Measurements from ENCODE around the gene MDP1.

Gene MDP1

DNA sequence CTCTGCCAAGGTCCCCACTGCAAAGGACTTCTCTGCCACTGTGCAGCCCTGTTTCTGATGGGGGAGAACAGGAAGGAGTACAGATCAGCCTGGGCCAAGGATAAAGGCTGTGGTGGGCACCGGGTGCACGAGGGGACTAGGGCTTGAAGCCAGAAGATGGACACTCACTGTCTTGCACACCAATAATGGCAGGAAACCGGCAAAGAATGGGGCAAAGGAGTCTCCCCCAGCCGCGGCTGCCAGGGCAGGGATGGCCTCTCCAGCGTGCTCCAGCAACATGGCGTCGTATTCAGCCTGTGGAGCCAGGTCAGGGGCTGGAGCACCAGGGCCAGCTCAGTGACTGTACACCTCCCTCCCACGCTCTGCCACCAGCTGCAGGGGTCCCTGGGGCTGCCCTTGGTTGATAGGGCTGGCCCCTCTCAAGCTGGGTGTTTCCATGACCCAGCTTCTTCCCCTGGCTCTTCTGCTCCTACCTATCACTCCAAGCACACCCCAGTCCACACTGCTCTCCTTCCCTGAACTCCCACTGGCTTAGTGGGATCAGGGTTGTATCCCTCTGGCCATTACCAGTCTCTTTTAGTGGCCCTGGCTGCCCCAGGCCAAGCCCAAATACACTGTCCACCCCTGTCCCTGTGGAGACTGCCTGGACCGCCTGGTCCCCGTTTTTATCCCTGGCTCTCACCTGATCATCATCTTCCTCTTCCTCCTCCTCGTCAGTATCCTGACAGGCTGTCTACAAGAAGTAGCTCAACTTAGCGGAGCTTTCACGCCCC lies 33.6 kb downstream of the MDP1 start:
- DNase-seq (ENCODE audit: extremely low read depth in 1 of 2, low read depth in 1 of 2): no peak

DNA sequence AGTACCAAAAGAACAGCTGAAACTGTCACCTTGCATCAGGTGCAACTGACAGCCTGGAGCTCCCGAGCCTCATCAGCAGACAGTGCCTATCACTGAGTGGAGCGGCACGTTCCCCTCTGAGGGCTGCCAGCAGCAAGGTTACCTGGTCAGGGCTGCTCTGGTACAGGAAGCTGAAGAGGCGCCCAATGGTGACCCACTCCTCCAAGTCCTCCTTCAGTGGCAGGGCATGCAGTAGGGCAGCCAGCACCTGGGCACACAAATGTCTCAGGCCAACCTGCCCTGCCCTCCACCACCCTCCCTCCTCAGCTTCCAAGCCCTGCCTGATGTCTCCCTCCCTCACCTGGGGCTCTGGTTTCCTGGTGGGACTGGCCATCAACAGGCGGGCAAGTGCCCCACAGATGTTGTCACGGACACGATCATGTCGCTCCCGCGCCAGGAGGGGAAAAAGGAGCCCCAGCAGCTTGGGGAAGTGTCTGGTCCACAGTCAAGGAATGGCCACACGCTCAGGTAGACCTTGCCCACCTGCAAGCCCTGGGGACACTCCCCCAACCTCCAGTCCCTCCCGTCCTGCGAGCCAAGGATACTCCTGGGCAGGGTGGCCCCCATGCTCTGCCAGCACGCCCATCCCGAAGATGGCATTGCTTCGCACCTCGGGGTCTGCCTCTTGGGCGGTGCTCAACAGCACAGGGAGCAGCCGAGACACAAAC lies 34.3 kb downstream of the MDP1 start:
- no peak for DNase-seq (ENCODE audit: extremely low read depth in 1 of 2, low read depth in 1 of 2)

DNA sequence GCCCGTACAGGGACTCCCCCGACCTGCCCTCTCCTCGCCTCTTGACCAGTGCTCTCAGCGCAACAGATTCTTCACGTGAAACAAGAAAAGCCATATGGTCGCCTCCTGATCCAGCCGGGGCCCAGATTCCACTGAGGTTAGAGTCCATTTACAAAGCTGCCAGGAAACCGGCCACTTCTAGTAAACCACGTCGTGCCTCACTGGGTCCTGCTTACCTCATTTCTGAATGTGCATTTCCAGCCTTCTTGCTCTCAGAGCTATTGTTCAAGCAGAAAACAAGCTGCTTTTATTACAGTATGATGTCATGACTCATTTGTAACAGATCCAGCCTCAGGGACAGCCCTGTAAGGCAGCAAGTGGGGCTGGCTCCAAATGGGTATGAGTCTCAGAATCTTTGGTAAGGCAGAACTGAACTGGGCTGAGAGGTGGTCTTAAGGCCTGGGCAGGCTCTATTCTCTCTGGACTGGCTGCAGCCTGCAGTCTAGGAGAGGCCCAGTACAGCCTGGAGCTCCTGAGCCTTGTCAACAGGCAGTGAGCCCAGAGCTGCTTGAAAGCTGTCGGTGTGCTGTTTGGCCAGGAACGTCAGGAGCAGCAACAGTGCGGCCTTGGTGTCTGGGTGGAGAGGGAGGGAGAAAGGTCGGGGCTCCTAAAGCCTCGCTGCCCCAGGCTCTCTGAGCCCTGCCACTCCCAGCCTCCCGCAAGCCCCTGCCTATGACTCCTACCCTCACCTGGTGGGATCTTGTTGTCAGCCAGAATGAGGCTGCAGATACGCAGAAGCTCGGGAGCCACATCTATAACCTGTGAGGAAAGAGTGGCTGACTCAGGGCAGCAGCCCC lies 35.7 kb downstream of the MDP1 start:
- no peak for DNase-seq (ENCODE audit: extremely low read depth in 1 of 2, low read depth in 1 of 2)

DNA sequence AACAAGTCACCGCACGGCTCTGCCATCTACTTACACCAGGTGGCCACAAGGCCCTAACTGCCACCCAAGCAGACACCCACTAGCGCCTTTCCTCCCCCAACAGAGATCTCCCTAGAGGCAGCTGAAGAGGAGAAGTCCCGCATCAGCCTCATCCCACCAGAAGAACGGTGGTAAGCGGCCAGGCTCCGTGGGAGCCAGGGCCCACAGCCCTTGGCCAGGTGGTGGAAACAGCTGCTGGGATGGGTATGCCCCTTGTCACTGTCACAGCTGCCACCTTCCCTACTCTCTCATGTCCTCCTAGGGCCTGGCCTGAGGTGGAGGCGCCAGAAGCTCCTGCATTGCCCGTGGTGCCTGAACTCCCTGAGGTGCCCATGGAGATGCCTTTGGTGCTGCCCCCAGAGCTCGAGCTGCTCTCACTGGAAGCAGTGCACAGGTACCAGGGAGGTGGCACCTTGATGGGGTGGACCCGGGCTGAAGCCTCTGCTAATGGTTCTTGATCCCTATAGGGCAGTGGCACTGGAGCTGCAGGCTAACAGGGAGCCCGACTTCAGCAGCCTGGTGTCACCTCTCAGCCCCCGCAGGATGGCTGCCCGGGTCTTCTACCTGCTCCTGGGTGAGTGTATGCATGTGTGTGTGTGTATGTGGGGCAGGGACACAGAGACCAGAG lies 36.4 kb downstream of the MDP1 start:
- DNase-seq (ENCODE audit: extremely low read depth in 1 of 2, low read depth in 1 of 2): no peak

DNA sequence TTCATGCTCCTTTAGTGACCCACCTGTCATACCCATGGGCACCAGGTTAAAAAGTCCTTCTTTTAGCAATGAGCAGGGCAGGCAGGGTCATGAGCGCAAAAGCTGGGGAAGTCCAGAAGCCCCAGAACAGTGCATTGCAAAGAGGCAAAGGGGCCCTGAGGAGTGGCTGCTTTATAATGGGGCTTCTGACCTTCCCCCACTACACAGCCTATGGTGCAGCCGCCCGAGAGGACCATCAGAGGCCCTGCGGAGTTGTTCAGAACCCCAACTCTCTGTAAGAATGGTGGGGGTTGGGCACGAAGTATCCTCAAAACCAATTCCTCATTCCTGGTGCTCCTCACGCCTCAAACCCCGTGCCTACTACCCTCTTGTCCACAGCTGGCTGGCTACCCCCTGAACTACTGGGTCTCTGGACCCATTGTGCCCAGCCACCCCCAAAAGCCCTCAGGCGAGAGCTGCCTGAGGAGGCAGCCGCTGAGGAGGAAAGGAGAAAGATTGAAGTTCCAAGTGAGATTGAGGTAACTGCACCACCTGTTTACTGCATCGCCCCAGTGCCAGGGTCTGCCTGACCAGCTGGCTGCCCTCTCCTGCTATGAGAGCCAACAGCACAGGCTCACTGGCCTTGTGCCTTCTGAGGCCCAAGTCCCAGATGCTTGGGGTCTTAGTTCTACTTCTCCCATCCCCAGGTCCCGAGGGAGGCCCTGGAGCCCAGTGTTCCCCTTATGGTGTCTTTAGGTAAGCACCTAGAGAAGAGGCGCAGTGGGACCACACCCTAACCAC lies 37.3 kb downstream of the MDP1 start:
- no peak for DNase-seq (ENCODE audit: extremely low read depth in 1 of 2, low read depth in 1 of 2)

DNA sequence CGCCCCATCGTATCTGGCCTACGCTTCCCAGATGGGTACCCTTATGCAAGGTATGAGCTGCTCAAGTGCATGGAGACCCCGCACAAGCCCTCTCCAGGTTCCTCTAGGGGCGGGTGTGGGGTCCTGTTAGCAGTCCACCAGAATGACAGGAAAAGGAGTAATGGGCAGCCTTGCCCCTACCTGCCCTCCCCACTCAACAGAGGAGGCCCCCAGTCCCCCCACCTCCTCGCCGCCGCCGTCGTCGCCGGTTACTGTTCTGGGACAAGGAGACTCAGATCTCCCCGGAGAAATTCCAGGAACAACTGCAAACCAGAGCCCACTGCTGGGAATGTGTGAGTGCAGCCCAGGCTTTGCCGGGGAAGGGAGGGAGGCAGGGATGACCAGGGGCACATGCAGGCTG lies 38.0 kb downstream of the MDP1 start:
- DNase-seq (ENCODE audit: extremely low read depth in 1 of 2, low read depth in 1 of 2): no peak

DNA sequence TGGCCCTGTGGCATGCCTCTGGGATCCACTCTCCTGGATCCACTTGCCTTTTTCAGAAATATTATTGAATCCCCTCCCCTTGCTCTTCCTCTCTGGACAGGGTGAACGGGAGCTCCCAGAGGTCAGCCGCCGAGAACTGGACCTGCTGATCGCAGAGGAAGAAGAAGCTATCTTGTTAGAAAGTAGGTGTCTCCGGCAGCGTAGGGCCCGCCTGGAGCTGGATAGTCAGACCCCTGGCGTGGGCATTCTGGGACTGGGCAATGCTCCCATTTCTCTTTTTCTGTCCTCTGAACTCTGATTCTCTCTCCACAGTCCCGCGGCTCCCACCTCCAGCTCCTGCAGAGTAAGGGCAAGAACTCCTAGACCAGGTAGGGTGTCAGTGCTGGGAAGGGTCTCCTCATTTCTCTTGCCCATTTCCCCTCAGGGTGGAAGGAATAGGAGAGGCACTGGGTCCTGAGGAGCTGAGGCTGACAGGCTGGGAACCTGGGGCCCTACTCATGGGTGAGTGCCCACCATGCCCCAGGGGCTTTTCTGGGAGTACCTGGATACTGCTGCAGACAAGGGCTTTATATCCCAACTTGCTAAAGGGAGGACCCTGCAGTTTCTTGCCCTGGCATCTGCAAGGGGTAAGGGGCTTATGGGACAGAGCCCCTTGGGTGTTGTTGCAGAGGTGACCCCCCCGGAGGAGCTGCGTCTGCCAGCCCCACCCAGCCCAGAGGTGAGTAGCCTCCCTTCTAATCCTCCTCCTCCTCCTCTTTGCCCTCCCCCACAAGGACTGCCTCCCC lies 38.6 kb downstream of the MDP1 start:
- DNase-seq (ENCODE audit: extremely low read depth in 1 of 2, low read depth in 1 of 2): no peak

DNA sequence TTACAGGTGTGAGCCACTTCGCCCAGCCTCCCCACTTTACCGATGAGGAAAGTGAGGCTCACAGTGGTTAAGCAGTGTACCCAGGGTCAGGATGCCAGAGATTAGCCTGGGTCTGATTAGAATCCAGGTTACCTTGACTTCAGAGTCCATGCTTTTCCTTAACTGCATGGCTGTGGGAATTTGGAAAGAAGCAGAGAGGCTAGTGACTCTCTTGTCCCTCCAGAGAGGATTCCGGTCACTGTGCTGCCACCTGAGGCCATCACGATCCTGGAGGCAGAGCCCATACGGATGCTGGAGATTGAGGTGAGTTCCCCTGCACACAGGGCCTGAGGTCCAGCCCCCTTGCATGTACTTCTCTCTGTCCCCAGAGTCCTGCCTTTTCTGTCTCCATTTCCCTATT lies 39.3 kb downstream of the MDP1 start:
- DNase-seq (ENCODE audit: extremely low read depth in 1 of 2, low read depth in 1 of 2): no peak

DNA sequence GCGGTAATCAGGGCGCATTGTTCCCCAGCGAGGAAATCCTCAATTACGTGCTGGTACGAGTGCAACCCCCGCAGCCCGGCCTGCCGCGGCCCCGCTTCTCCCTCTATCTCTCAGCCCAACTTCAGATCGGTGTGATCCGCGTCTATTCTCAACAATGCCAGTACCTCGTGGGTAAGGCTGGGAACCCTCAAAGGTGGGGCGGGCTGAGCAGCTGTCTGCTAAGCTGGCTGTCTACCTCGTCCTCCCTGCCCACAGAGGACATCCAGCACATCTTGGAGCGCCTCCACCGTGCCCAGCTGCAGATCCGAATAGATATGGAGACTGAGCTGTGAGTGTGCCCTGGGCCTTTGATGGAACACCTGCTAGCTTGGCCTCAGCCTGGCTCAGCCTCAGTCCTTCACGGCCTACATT lies 43.0 kb downstream of the MDP1 start:
- no peak for DNase-seq (ENCODE audit: extremely low read depth in 1 of 2, low read depth in 1 of 2)

DNA sequence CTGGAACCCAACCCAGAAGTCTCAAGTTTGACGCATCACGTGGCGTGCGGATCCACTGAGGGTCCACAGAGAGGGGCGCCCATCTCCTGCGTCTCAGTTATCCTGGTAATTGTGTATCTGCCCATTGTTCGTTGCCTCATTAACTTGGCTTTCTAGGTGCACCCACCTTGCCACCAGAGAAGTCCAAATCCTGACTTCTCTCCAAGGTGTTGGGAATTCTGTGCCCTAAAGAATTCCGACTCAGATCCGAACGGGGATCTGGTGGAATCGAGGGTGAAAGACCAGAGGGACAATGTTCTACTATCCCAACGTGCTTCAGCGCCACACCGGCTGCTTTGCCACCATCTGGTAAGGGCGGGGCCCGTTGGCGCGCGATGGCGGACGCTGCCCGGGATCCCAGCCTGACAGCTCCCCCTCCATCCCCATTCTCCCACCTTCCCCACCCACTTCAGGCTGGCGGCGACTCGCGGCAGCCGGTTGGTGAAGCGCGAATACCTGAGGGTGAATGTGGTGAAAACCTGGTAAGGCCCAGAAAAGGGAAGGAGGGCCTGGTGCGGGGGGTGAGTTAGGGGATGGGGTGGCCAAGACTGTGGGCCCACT lies 43.5 kb downstream of the MDP1 start:
- DNase-seq (ENCODE audit: extremely low read depth in 1 of 2, low read depth in 1 of 2): no peak

DNA sequence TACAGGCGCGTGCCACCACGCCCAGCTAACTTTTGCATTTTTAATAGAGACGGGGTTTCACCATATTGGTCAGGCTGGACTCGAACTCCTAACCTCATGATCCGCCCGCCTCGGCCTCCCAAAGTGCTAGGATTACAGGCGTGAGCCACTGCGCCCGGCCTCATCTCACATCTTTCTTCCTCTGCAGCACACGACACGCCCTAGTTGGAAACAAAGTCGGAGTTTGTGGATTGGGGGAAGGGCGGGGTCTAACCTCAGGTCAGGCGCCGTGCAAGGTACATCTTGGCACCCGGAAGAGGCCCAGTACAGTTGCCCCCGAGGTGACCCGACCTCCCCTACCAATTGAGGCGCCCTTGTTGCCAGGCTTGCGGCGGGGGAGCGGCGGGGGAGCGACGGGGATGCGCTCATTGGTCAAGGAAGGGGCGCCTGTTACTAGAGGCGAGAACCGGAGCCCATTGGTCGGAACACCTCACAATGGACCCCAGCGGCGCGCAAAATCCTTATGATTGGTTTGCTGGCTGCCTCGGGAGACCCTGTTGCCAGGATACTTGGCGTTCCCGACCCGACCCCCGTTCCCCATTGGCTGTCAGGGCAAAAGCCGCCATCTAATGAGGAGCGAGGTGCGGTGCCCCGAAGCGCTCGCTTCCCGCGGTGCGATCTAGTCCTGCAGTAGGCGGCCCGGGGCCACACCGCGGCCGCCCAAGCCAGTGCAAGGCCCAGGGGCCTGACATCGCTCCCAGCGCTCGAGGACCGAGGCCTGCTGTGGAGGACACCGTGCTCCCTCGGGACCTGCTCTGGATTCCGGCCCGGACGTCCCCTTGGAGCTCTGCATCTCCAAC lies 44.2 kb downstream of the MDP1 start, which contains the start of gene REC8:
Gene REC8, plus strand, starts transcription at position 659 of the 839 bp plus-strand sequence. CDS start 473 bp downstream, outside the sequence.
- peak; percentile 46 to 79 for DNase-seq (ENCODE audit: extremely low read depth in 1 of 2, low read depth in 1 of 2)

DNA sequence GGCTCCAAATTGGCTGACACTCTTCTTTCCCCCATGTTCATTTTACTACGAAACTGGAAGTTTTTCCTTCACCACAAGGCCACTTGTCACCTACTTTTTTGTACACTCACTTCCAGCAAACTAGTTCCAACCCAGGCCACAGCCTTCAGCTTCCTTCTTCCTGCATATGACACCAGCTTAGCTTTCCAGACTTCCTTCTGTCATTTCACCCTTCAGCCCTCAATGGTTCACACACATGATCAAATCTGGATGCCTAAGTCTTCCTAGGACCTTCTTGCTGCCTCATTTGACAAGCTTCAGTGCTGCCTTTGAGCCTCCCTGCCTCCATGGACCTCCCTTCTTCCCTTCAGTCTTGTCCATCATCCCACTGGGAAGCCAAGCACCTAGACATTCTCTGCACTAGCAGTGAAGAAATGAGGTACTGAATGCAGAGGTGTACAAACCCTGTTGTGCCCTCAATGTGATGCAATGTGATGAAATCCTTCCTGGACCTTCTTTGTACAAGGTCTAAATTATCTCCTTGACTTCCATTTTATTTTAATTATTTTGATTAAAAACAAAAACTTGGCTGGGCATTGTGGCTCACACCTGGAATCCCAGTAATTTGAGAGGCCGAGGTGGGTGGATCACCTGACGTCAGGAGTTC lies 48.3 kb downstream of the MDP1 start:
- DNase-seq (ENCODE audit: extremely low read depth in 1 of 2, low read depth in 1 of 2): no peak

DNA sequence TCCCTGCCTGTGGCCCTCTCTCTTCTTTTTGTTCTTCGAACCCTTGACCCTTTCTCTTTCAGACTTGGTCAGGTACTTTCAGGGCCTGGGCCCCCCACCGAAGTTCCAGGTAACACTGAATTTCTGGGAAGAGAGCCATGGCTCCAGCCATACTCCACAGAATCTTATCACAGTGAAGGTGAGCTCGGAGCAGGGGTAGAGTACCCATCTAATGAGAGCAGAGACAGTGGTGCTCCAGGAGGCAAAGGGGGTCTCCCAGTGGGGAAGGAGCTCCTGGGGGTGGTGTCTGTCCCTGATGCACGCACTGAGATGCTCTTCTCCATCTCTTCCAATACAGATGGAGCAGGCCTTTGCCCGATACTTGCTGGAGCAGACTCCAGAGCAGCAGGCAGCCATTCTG lies 50.1 kb downstream of the MDP1 start:
- DNase-seq (ENCODE audit: extremely low read depth in 1 of 2, low read depth in 1 of 2): no peak

DNA sequence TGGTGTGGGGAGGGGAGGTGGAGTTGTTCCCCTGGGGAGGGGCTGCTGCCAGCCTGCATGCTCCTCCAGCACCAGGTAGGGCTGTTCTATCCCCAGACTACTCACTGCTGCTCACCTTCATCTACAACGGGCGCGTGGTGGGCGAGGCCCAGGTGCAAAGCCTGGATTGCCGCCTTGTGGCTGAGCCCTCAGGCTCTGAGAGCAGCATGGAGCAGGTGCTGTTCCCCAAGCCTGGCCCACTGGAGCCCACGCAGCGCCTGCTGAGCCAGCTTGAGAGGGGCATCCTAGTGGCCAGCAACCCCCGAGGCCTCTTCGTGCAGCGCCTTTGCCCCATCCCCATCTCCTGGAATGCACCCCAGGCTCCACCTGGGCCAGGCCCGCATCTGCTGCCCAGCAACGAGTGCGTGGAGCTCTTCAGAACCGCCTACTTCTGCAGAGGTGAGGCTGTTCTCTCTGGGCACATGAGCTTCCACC lies 51.3 kb downstream of the MDP1 start:
- DNase-seq (ENCODE audit: extremely low read depth in 1 of 2, low read depth in 1 of 2): no peak
